K562 (cell line): ENCODE measurements around the gene PDRG1. TPM values are rescaled to one million over a fixed set of nuclear protein-coding genes. Genes with fewer than 3 reads are reported as not detected.

Source experiments
- ATAC-seq: fragments of 200-7000 bp; cut with Tn5 transposase; 3 replicates; pipeline ENCODE4 v1.9.1; 2020; ENCODE audit warnings: moderate library complexity
- BruUV-seq: library from RNA; stranded (reverse); fragments of 400-500 nt; replicated peaks from 2 replicates; lab custom pipeline; 2021; lab: Mats Ljungman, UMichigan
- CTCF ChIA-PET: fragments of 300-600 bp; formaldehyde crosslinking; extraction: SDS; loops from one replicate; lab custom pipeline; 2021; ENCODE audit warnings: low intra/inter-chr PET ratio; lab: Yijun Ruan, JAX
- POLR2A ChIA-PET: fragments of 300-600, 350-650 bp; sonication (Branson Sonifier 250); formaldehyde crosslinking; extraction: SDS; loops from one replicate; lab custom pipeline; 2021; ENCODE audit warnings: antibody characterized with exemption, inconsistent platforms; lab: Yijun Ruan, JAX
- DNase-seq, 4 experiments: peaks; one replicate each; pipeline versions ENCODE4 v3.0.0 to v3.0.0-alpha.2; 2011 to 2018; ENCODE audit warnings: low spot score in 3 of 4, mixed read lengths in 3 of 4; ENCODE audit errors: extremely low read depth in 1 of 4
- FAIRE-seq: peaks from 2 replicates; lab custom pipeline; 2011; peaks lifted over from hg19 to GRCh38; lab: Jason Lieb, UNC
- H2AFZ ChIP-seq: 2 replicates; pipeline ENCODE4 v1.6.0; 2011; ENCODE audit warnings: low read depth, low read length, control low read depth, inconsistent platforms
- H3K27ac ChIP-seq: fragments of 200-600 bp; 3 replicates; pipeline ENCODE4 v1.8.0; 2011; ENCODE audit warnings: low read depth, mild to moderate bottlenecking, control low read depth, inconsistent platforms, low read length, moderate library complexity, mixed read lengths; ENCODE audit errors: extremely low read depth
- H3K27me3 ChIP-seq, 2 experiments: fragments of 300-600 bp in 1 of 2; 2 replicates in 1 of 2; 3 replicates in 1 of 2; pipeline versions ENCODE4 v1.6.0 to v1.8.0; 2011; ENCODE audit warnings: inconsistent platforms in 2 of 2, low read length in 2 of 2, mild to moderate bottlenecking in 1 of 2, mixed read lengths in 1 of 2, moderate library complexity in 1 of 2; ENCODE audit not compliant: control insufficient read depth in 2 of 2, insufficient read depth in 2 of 2
- H3K36me3 ChIP-seq: fragments of 300-600 bp; 3 replicates; pipeline ENCODE4 v1.8.0; 2011; ENCODE audit warnings: mild to moderate bottlenecking, low read length, inconsistent platforms; ENCODE audit not compliant: control insufficient read depth, insufficient read depth
- H3K4me1 ChIP-seq, 2 experiments: fragments of 200-600 bp in 1 of 2; replicated peaks in 1 of 2; 2 replicates in 1 of 2; 3 replicates in 1 of 2; pipeline versions ENCODE4 v1.5.1 to v1.8.0; 2011; ENCODE audit warnings: inconsistent platforms in 2 of 2, low read length in 2 of 2, mild to moderate bottlenecking in 1 of 2, mixed read lengths in 1 of 2, moderate library complexity in 1 of 2; ENCODE audit not compliant: control insufficient read depth in 2 of 2, insufficient read depth in 2 of 2
- H3K4me2 ChIP-seq: 2 replicates; pipeline ENCODE4 v1.6.1; 2011; ENCODE audit warnings: low read length, control low read depth, inconsistent platforms, mixed read lengths; ENCODE audit not compliant: insufficient read depth
- H3K4me3 ChIP-seq: fragments of 200-600 bp; sonication (generic), shearing (Covaris generic); 2 replicates; pipeline ENCODE4 v1.5.1; 2016; ENCODE audit warnings: control low read depth, inconsistent platforms
- H3K79me2 ChIP-seq: fragments of 200-600 bp; 3 replicates; pipeline ENCODE4 v1.8.0; 2011; ENCODE audit warnings: low read length, inconsistent platforms; ENCODE audit not compliant: control insufficient read depth, insufficient read depth
- H3K9ac ChIP-seq, 2 experiments: 2 replicates each; pipeline versions ENCODE4 v1.6.0 to v1.6.1; 2011; ENCODE audit warnings: low read depth in 2 of 2, low read length in 2 of 2, control low read depth in 1 of 2, inconsistent platforms in 1 of 2, mild to moderate bottlenecking in 1 of 2, mixed read lengths in 1 of 2; ENCODE audit not compliant: insufficient read depth in 1 of 2
- H3K9me1 ChIP-seq: one replicate; pipeline ENCODE4 v1.6.0; 2011; ENCODE audit warnings: inconsistent platforms, mild to moderate bottlenecking, low read length, moderate library complexity; ENCODE audit not compliant: control insufficient read depth, insufficient read depth
- H3K9me3 ChIP-seq: replicated peaks from 2 replicates; pipeline ENCODE4 v1.5.1; 2011; ENCODE audit warnings: low read depth, low read length, inconsistent platforms; ENCODE audit not compliant: control insufficient read depth, insufficient read depth
- H4K20me1 ChIP-seq: replicated peaks from 2 replicates; pipeline ENCODE4 v1.6.1; 2011; ENCODE audit warnings: low read length, inconsistent platforms, mixed read lengths; ENCODE audit not compliant: control insufficient read depth, insufficient read depth
- BCLAF1 ChIP-seq, 2 experiments: fragments of 450-650 bp in 1 of 2; IDR thresholded peaks; 2 replicates each; pipeline ENCODE4 v1.6.1; 2011 to 2017; ENCODE audit warnings: low read depth in 2 of 2, antibody characterized with exemption in 1 of 2, borderline replicate concordance in 1 of 2, low read length in 1 of 2, mild to moderate bottlenecking in 1 of 2, mixed read lengths in 1 of 2; ENCODE audit not compliant: control insufficient read depth in 1 of 2
- ILK ChIP-seq: fragments of 450-650 bp; IDR thresholded peaks from 2 replicates; pipeline ENCODE4 v1.6.1; 2016; ENCODE audit warnings: missing genetic modification characterization, low read depth, mild to moderate bottlenecking, missing compliant biosample characterization, moderate library complexity, borderline replicate concordance
- RAD51 ChIP-seq: fragments of 450-650 bp; IDR thresholded peaks from 2 replicates; pipeline ENCODE4 v1.7.1; 2016; ENCODE audit warnings: low read depth, mild to moderate bottlenecking, borderline replicate concordance
- ZBTB11 ChIP-seq, 3 experiments: fragments of 200-800 bp in 1 of 3; fragments of 250-450 bp in 1 of 3; fragments of 450-650 bp in 1 of 3; sonication (Bioruptor Pico) in 1 of 3; sonication (Bioruptor generic) in 1 of 3; formaldehyde crosslinking in 1 of 3; IDR thresholded peaks; 2 replicates each; pipeline versions ENCODE4 v1.6.1 to v1.8.0; 2016 to 2022; ENCODE audit warnings: mild to moderate bottlenecking in 2 of 3, missing genetic modification characterization in 2 of 3, missing compliant biosample characterization in 1 of 3, moderate library complexity in 1 of 3
- ZNF133 ChIP-seq: fragments of 250-450 bp; sonication (Bioruptor Pico); IDR thresholded peaks from 2 replicates; pipeline ENCODE4 v1.4.0; 2020; ENCODE audit warnings: mild to moderate bottlenecking
- ZNF274 ChIP-seq: IDR thresholded peaks from 2 replicates; pipeline ENCODE4 v1.6.1; 2011; ENCODE audit warnings: low read depth, mild to moderate bottlenecking, low read length, moderate library complexity, borderline replicate concordance
- ZNF696 ChIP-seq: fragments of 250-450 bp; sonication (Bioruptor Pico); conservative IDR thresholded peaks from 2 replicates; pipeline ENCODE4 v1.4.0; 2020; ENCODE audit warnings: mild to moderate bottlenecking, moderate library complexity
- WGBS: fragments of 100-300 bp; shearing (Covaris generic); methylation state at CpG from one replicate; pipeline ENCODE4 v1.1.6; 2016; ENCODE audit warnings: low coverage, mixed read lengths; ENCODE audit not compliant: insufficient coverage; ENCODE audit errors: missing lambda C conversion rate; 5-methylcytosine and 5-hydroxymethylcytosine counted together
- in situ Hi-C: fragments of 300-500 bp; cut with MboI; formaldehyde crosslinking; loops from 4 replicates; pipeline ENCODE4 v1.15.0; 2018; ENCODE audit warnings: inconsistent platforms, mixed read lengths
- intact Hi-C: fragments of 100-400 bp; cut with micrococcal nuclease; formaldehyde crosslinking; loops from 2 replicates; pipeline ENCODE4 v1.14.2; 2022
- polyA plus RNA-seq, 8 experiments: library from polyadenylated mRNA; depleted of rRNA in 4 of 8; stranded (reverse) in 5 of 8; unstranded in 3 of 8; fragments of >200 nt; fragmentation: Nextera tagmentation in 2 of 8; fragmentation: Illumina TruSeq in 1 of 8; extraction: Ambion mirVana in 2 of 8; extraction: Trizol in 1 of 8; gene quantifications; 2 replicates each; pipeline versions ENCODE4 v1.2.1 to v1.2.3, GENCODE V29; 2011 to 2014; ENCODE audit warnings: inconsistent platforms in 1 of 8, missing spikeins in 1 of 8
- total RNA-seq, 7 experiments: library from RNA; depleted of rRNA in 6 of 7; stranded (reverse); fragments of >200 nt in 6 of 7; fragmentation: Illumina TruSeq in 2 of 7; extraction: Trizol in 2 of 7; gene quantifications; 2 replicates each; pipeline versions ENCODE4 v1.2.1 to v1.2.3, GENCODE V29; 2011 to 2021; ENCODE audit warnings: low replicate concordance in 1 of 7
- TF ChIP-seq, protein P1 (sequence below), 3 experiments: IDR thresholded peaks in 2 of 3; conservative IDR thresholded peaks in 1 of 3; 2 replicates each; pipeline ENCODE4 v1.5.1; 2011 to 2012; ENCODE audit warnings: low read length in 3 of 3, mild to moderate bottlenecking in 3 of 3, control low read depth in 2 of 3, improper control_type of control experiment in 1 of 3, inconsistent platforms in 1 of 3, low read depth in 1 of 3, mixed read lengths in 1 of 3, moderate library complexity in 1 of 3; ENCODE audit not compliant: insufficient read depth in 2 of 3
- TF ChIP-seq, protein P2 (sequence below): fragments of 450-650 bp; IDR thresholded peaks from 2 replicates; pipeline ENCODE4 v1.6.1; 2017; ENCODE audit warnings: antibody characterized with exemption

Gene PDRG1
- total and polyA plus RNA-seq, 9 of the 15 experiments (the other 6 are each of a cell fraction or from before 2014, with no cell fraction given): 12.6 to 58.6 (median 26.1) TPM

GRCh38 chr20:31974951-31975487 lies 23.2 kb upstream of the PDRG1 start:
- H3K27ac ChIP-seq: no peak overlapping the region
- no peaks in the 10 kb centered on the region for H3K9me1 ChIP-seq
- ATAC-seq (no peak), DNase-seq (no peak), FAIRE-seq (no peak)
- CTCF ChIA-PET: no interaction called here
- H3K4me2 ChIP-seq: no peak overlapping the region
- H3K36me3 ChIP-seq: no peaks in the 10 kb centered on the region
- POLR2A ChIA-PET: no interaction called here
- H3K79me2 ChIP-seq: no peaks in the 10 kb centered on the region
- 0% methylated on average over 9 of the region's 10 CpGs for WGBS
- H3K9ac ChIP-seq: no peak overlapping the region
- no peaks in the 10 kb centered on the region; the same call in 1 of the 2 replicates for H4K20me1 ChIP-seq
- H3K4me3 ChIP-seq: no peak overlapping the region
- H3K4me1 ChIP-seq: no peaks in the 10 kb centered on the region
- peaks cover 13 to 23% of the 10 kb centered on the region in 2 experiments; a peak in 3 of 5 replicates for H3K27me3 ChIP-seq
- no peak overlapping the region for H2AFZ ChIP-seq
- in situ Hi-C loops (no loop called here), intact Hi-C loops (no loop called here)
- no peaks in the 10 kb centered on the region for H3K9me3 ChIP-seq
- BruUV-seq: no TSS peak
- no peak for TF ChIP-seq BCLAF1 (IDR thresholded peaks at IDR 0.05; ENCODE audit: borderline replicate concordance in 1 of 2, control insufficient read depth in 1 of 2, low read depth in 2 of 2, low read length in 1 of 2)
- TF ChIP-seq ZNF133 (CRISPR knock-in tag): no peak
- TF ChIP-seq ILK (tag): no peak
- TF ChIP-seq, protein P1, sequence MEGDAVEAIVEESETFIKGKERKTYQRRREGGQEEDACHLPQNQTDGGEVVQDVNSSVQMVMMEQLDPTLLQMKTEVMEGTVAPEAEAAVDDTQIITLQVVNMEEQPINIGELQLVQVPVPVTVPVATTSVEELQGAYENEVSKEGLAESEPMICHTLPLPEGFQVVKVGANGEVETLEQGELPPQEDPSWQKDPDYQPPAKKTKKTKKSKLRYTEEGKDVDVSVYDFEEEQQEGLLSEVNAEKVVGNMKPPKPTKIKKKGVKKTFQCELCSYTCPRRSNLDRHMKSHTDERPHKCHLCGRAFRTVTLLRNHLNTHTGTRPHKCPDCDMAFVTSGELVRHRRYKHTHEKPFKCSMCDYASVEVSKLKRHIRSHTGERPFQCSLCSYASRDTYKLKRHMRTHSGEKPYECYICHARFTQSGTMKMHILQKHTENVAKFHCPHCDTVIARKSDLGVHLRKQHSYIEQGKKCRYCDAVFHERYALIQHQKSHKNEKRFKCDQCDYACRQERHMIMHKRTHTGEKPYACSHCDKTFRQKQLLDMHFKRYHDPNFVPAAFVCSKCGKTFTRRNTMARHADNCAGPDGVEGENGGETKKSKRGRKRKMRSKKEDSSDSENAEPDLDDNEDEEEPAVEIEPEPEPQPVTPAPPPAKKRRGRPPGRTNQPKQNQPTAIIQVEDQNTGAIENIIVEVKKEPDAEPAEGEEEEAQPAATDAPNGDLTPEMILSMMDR (IDR thresholded peaks at IDR 0.05 in 2 of 3, conservative IDR thresholded peaks at IDR 0.05 in 1 of 3; ENCODE audit: insufficient read depth in 2 of 3, low read depth in 1 of 3, low read length in 3 of 3): no peak
- TF ChIP-seq ZNF274: no peak
- no peak for TF ChIP-seq RAD51
- TF ChIP-seq ZNF696 (CRISPR knock-in tag): no peak
- TF ChIP-seq ZBTB11 (CRISPR knock-in tag; IDR thresholded peaks at IDR 0.05): no peak
- TF ChIP-seq, protein P2, sequence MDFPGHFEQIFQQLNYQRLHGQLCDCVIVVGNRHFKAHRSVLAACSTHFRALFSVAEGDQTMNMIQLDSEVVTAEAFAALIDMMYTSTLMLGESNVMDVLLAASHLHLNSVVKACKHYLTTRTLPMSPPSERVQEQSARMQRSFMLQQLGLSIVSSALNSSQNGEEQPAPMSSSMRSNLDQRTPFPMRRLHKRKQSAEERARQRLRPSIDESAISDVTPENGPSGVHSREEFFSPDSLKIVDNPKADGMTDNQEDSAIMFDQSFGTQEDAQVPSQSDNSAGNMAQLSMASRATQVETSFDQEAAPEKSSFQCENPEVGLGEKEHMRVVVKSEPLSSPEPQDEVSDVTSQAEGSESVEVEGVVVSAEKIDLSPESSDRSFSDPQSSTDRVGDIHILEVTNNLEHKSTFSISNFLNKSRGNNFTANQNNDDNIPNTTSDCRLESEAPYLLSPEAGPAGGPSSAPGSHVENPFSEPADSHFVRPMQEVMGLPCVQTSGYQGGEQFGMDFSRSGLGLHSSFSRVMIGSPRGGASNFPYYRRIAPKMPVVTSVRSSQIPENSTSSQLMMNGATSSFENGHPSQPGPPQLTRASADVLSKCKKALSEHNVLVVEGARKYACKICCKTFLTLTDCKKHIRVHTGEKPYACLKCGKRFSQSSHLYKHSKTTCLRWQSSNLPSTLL: no peak
